ENCODE results near the gene INPP4B.

Gene INPP4B

GRCh38 chr4:142721187-142721586 is 124.9 kb downstream of the INPP4B start:
- DNase-seq: no peak

GRCh38 chr4:142719854-142720541 is 126.1 kb downstream of the INPP4B start:
- DNase-seq: no peak

DNA sequence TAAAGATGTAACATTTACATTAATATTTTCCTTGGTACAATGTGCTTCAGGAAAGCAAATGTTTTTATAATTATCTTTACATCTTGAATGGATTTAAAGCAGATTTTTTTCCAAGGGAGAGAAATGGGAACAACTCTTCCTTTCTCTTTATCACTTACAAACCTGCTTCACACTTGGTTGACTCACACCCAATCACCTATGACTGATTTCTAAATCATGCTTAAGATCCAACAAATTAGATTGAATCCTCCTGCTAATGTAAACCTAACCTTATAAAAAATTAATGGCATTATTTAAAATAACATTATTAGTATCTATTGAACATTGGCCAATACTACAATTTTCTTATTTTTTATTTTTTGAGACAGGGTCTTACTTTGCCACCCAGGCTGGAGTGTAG is 127.1 kb downstream of the INPP4B start:
- DNase-seq: no peak

DNA sequence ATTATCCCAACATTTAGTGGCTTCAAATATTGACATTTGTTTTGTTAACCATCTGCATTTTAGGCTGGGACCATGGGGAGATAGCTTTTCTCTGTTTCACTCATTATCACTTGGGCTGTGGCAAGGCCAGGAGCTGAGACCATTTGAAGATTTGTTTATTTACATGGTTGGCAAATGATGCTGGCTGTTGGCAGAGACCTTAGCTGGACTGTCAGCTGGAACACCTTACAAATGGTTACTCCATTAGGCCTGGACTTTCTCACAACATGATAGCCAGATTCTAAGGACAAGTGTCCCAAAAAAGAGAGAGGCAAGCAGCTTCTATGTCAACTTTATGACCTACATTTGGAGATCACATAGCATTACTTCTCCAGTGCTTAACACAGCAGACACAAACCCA is 130.4 kb downstream of the INPP4B start:
- DNase-seq: no peak

GRCh38 chr4:142713282-142714030 is 132.6 kb downstream of the INPP4B start:
- DNase-seq: no peak

DNA sequence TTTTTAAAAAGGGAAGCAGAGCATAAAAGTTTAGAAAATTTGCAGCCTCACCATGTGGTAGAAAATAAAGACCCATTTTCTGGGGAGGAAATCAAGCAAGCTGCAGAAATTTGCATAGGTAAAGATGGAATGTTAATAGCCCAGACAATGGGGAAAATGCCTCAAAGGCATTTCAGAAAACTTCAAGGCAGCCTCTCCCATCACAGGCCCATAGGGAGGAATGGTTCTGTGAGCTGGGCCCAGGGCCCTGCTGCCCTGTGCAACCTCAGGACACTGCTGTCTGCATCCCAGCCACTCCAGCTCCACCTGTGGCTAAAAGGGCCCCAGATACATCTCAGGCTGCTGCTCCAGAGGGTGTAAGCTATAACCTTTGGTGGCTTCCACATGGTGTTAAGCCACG is 137.9 kb downstream of the INPP4B start:
- no peak for DNase-seq

GRCh38 chr4:142707401-142707800 is 138.7 kb downstream of the INPP4B start:
- DNase-seq: no peak

GRCh38 chr4:142706381-142706780 is 139.7 kb downstream of the INPP4B start:
- DNase-seq: no peak

DNA sequence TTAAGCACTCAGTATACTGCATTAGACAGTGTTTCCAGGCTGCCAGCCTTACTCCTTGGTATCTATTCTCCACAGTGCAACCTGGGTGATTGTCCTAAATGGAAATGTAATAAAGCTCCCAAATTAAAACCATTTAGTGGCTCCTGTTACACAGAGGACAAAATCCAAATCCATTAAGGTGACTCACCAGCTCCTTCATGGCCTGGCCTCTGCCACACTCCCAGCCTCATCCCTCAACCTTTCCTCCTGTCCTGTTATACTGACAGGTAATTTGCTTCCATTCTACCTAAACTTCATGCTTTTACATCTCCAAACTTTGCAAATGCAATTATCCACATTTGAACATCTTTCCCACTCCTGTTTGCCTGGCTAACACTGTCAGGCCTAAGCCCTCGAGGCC is 140.3 kb downstream of the INPP4B start:
- no peak for DNase-seq

GRCh38 chr4:142703694-142704309 is 142.3 kb downstream of the INPP4B start:
- DNase-seq: no peak

- no peak for DNase-seq
Measured at GRCh38 chr4:142701017-142701416, 145.1 kb downstream of the INPP4B start.

GRCh38 chr4:142700531-142700930 is 145.6 kb downstream of the INPP4B start:
- no peak for DNase-seq

DNA sequence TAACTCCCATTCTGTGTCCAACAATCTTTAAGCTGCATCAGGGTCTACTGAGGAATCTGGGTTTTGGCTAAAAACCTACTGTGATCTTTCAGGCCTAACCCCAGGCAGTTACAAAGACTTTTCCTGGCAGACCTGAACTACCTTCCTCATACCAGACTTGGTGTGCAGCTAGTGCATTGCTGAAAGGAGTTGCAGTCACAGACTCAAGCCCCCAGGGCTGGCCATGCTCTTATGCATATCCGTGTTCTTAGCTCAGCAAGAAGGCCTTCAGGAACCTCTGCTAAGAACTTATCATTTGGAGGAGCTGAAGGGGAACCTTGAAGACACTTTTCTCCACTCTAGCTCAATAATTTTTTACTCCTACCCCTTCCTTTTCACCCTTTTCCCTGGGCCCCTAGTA is 147.5 kb downstream of the INPP4B start:
- no peak for DNase-seq

- no peak for DNase-seq
Measured at GRCh38 chr4:142697928-142698327, 148.2 kb downstream of the INPP4B start.

DNA sequence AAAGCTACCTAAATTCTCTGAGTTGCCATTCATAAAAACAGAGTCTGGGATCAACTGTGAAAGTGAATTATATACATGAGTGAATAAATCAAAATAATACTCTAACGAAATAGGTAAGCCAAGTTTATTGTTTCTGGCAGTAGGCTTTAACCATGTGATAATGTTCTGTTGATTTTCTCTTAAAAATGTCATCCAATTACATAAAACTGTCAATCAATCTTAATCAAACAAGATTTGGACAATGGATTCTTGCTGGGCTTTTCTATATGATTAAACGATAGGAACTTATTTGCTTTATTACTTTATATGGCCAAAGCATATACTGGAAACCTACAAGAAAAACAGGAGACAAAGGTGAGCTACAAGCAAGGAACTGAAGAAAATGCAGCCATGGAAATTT is 148.8 kb downstream of the INPP4B start:
- DNase-seq: no peak

GRCh38 chr4:142696334-142697122 is 149.6 kb downstream of the INPP4B start:
- no peak for DNase-seq

DNA sequence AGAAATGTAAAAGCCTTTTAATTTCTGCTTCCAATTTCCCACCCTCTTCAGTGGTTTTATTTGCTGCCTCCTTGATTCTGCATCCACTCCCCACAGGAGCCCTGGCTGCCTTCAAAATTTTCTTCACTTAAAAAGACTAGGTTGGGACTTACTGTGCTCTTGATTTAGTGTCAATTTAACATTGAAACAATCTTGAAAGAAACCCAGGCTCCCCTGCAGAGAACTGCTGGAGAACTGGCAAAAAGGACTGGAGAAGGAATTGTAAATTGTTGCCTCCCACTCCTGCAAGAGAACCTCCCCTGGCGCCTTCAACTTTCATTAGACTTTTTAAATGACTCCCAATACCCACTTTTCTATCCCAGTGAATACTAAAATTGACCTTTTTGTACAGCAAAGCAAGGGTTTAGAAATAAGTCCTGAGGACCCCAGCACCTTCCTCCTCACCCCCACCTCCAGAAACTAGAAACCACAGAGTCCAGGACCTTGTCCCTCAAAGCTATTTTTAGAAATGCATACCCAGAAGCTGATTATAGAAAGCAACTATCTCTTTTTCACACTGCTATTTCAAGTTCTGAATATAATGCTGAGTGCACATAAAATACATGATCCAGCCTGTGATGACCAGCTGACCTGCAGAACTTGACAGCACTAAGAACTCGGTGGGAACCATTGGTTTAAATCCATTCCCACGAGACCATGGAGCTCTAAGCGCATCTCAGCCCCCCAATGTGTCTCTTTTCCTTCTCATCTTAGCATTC is 155.5 kb downstream of the INPP4B start:
- no peak for DNase-seq

GRCh38 chr4:142687547-142688275 is 158.4 kb downstream of the INPP4B start:
- no peak for DNase-seq

GRCh38 chr4:142686081-142686480 is 160.0 kb downstream of the INPP4B start:
- DNase-seq: no peak

DNA sequence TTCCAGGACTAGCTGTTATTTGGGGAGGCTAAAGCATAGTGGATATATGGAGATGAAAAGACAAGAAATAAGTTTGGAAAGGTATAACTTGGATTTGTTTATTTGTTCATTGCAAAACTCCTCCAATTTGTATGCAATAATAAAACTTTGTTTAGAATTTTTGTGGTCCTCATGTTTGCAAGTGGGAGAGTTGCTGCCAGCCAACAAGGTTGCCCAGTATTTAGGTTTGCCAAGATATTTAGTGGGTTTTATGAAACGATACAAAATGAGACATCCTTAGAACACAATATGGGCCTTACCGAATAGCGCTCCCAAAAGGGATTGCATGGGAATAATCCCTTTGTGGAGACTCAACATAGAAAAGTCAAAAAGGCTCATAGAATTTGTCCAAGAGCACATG is 162.1 kb downstream of the INPP4B start:
- no peak for DNase-seq

- DNase-seq: no peak
Measured at GRCh38 chr4:142683503-142683902, 162.6 kb downstream of the INPP4B start.

- no peak for DNase-seq
Measured at GRCh38 chr4:142671516-142671915, 174.6 kb downstream of the INPP4B start.

All from stimulated activated CD4-positive, alpha-beta T cell treated with anti-CD3 and anti-CD28 coated beads, Interleukin-15, amount 100 ng/mL, for 24 hours (primary cell).